Measurements from ENCODE around the gene MPRIP. TPM values are rescaled to one million over a fixed set of nuclear protein-coding genes. Genes with fewer than 3 reads are reported as not detected.

Gene MPRIP
- total RNA-seq, 1 experiment from 2014 or later, result 338 TPM

- Mint-ChIP-seq H3K27me3 (ENCODE audit: unreplicated experiment) (no peaks in the 10 kb centered on the region), H3K27ac (ENCODE audit: unreplicated experiment) (peak overlapping the region; percentile 47), H3K4me1 (ENCODE audit: low read depth, unreplicated experiment) (peaks cover 71% of the 10 kb centered on the region), H3K4me3 (ENCODE audit: low read depth, unreplicated experiment) (peak overlapping the region; percentile 46), H3K36me3 (ENCODE audit: insufficient read depth, unreplicated experiment) (peaks cover 44% of the 10 kb centered on the region), H3K9me3 (ENCODE audit: low read depth, unreplicated experiment) (no peaks in the 10 kb centered on the region)
- no peak for TF ChIP-seq CTCF (IDR thresholded peaks at IDR 0.05; ENCODE audit: unreplicated experiment)
- DNase-seq, result no peak
- intact Hi-C loops (cut with micrococcal nuclease; ENCODE audit: unreplicated experiment), result no loop called here
- CTCF ChIA-PET, result interaction anchor here (1.2 kb wide), 1 partner anchor 74 kb away, joined by 3 read pairs; no protein-coding TSS in a partner anchor
- BruUV-seq (replicated peaks), result no TSS peak
Observed at GRCh38 chr17:17089796-17090641, 47.8 kb downstream of the MPRIP start.

- no peak for TF ChIP-seq CTCF (IDR thresholded peaks at IDR 0.05; ENCODE audit: unreplicated experiment)
- Mint-ChIP-seq H3K36me3 (ENCODE audit: insufficient read depth, unreplicated experiment) (peaks cover 40% of the 10 kb centered on the region), H3K4me3 (ENCODE audit: low read depth, unreplicated experiment) (peak overlapping the region; percentile 46), H3K4me1 (ENCODE audit: low read depth, unreplicated experiment) (peaks cover 78% of the 10 kb centered on the region), H3K9me3 (ENCODE audit: low read depth, unreplicated experiment) (no peaks in the 10 kb centered on the region), H3K27me3 (ENCODE audit: unreplicated experiment) (no peaks in the 10 kb centered on the region), H3K27ac (ENCODE audit: unreplicated experiment) (peak overlapping the region; percentile 47)
- peak; percentile 71 for DNase-seq
- CTCF ChIA-PET, result interaction anchor here (1.2 kb wide), 1 partner anchor 75 kb away, joined by 3 read pairs; no protein-coding TSS in a partner anchor
- intact Hi-C loops (cut with micrococcal nuclease; ENCODE audit: unreplicated experiment), result no loop called here
- BruUV-seq (replicated peaks), result no TSS peak
Observed at GRCh38 chr17:17090642-17091103, 48.4 kb downstream of the MPRIP start.

- CTCF ChIA-PET, result interaction anchor here (1.2 kb wide), 1 partner anchor 75 kb away, joined by 3 read pairs; no protein-coding TSS in a partner anchor
- TF ChIP-seq CTCF (IDR thresholded peaks at IDR 0.05; ENCODE audit: unreplicated experiment), result no peak
- no peaks in the 10 kb centered on the region for H3K27me3 Mint-ChIP-seq (ENCODE audit: unreplicated experiment)
- no peaks in the 10 kb centered on the region for H3K9me3 Mint-ChIP-seq (ENCODE audit: low read depth, unreplicated experiment)
- intact Hi-C loops (cut with micrococcal nuclease; ENCODE audit: unreplicated experiment), result no loop called here
- peaks cover 41% of the 10 kb centered on the region for H3K36me3 Mint-ChIP-seq (ENCODE audit: insufficient read depth, unreplicated experiment)
- H3K4me1 Mint-ChIP-seq (ENCODE audit: low read depth, unreplicated experiment), result peaks cover 84% of the 10 kb centered on the region
- no peak overlapping the region for H3K27ac Mint-ChIP-seq (ENCODE audit: unreplicated experiment)
- H3K4me3 Mint-ChIP-seq (ENCODE audit: low read depth, unreplicated experiment), result peak overlapping the region; percentile 46
- no peak for DNase-seq
- no TSS peak for BruUV-seq (replicated peaks)
Observed at GRCh38 chr17:17091276-17091675, 49.0 kb downstream of the MPRIP start.

- BruUV-seq (replicated peaks), result no TSS peak
- no peak overlapping the region for H3K4me3 Mint-ChIP-seq (ENCODE audit: low read depth, unreplicated experiment)
- CTCF ChIA-PET, result no interaction called here
- DNase-seq, result no peak
- H3K27ac Mint-ChIP-seq (ENCODE audit: unreplicated experiment), result no peak overlapping the region
- peaks cover 89% of the 10 kb centered on the region for H3K4me1 Mint-ChIP-seq (ENCODE audit: low read depth, unreplicated experiment)
- TF ChIP-seq CTCF (IDR thresholded peaks at IDR 0.05; ENCODE audit: unreplicated experiment), result no peak
- H3K27me3 Mint-ChIP-seq (ENCODE audit: unreplicated experiment), result no peaks in the 10 kb centered on the region
- intact Hi-C loops (cut with micrococcal nuclease; ENCODE audit: unreplicated experiment), result no loop called here
- peaks cover 46% of the 10 kb centered on the region for H3K36me3 Mint-ChIP-seq (ENCODE audit: insufficient read depth, unreplicated experiment)
- H3K9me3 Mint-ChIP-seq (ENCODE audit: low read depth, unreplicated experiment), result no peaks in the 10 kb centered on the region
Observed at GRCh38 chr17:17091856-17092756, 49.8 kb downstream of the MPRIP start.

All from Calu3 (cell line).